ENCODE results near the gene HGD. TPM values are rescaled to one million over a fixed set of nuclear protein-coding genes. Genes with fewer than 3 reads are reported as not detected.

The HGD gene
- total RNA-seq, 2 experiments from 2014 or later: 2.0 to 2.9 TPM

DNA sequence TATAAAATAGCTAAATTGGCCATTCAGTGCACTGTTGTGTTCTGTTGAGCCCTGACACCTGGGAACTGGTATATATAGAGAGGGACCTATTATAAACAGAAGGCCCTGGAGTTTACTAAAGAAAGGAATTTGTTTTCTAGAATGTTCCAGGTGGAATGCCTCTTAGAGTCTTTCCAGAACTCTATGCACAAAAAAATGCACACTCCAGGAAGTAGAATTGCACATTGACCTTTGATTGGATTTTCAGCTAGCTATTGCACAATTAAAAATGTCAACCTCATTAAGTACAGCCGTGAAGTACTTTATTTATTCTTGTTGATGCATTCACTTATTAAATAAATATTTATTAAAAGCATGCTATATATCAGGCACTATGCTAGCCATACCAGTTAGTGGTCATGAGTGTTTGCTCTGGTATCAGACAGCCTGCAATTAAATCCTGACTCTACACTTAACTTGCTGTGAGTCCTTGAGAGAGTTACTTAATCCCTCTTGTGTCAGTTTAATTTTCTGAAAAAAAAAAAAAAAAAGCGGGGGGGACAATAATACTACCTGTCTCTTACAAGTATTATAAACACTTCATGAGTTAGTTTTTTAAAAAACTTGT, 45.1 kb downstream of the HGD start:
- TF ChIP-seq, protein P1, sequence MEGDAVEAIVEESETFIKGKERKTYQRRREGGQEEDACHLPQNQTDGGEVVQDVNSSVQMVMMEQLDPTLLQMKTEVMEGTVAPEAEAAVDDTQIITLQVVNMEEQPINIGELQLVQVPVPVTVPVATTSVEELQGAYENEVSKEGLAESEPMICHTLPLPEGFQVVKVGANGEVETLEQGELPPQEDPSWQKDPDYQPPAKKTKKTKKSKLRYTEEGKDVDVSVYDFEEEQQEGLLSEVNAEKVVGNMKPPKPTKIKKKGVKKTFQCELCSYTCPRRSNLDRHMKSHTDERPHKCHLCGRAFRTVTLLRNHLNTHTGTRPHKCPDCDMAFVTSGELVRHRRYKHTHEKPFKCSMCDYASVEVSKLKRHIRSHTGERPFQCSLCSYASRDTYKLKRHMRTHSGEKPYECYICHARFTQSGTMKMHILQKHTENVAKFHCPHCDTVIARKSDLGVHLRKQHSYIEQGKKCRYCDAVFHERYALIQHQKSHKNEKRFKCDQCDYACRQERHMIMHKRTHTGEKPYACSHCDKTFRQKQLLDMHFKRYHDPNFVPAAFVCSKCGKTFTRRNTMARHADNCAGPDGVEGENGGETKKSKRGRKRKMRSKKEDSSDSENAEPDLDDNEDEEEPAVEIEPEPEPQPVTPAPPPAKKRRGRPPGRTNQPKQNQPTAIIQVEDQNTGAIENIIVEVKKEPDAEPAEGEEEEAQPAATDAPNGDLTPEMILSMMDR (IDR thresholded peaks at IDR 0.05): no peak
- CTCF ChIA-PET: no interaction called here

DNA sequence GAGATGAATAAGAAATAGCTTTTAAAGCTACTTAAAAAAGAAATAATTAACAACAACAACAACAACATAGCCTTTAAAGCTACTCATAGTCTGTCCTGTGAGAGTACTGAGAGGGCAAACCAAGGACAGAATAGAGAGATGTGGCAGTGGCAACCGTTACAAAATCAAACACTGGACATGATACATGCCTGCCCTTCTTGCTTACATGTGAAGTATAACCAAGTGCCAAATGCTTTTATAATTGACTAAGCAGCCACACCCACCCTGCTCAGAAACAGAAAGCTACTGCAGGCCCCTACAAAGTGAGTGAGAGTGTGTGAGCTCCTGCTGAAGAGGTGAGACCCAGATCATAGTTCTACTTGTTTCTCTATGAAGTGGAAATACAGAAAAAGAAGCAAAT, 47.5 kb downstream of the HGD start:
- Histone ChIP-seq H3K4me3 (ENCODE audit: low read length) (no peak overlapping the region), H3K4me1 (ENCODE audit: insufficient read depth, low read length) (no peaks in the 10 kb centered on the region), H3K9me3 (ENCODE audit: control insufficient read depth in 1 of 2, insufficient read depth in 1 of 2, low read length in 2 of 2) (no peaks in the 10 kb centered on the region), H3K27me3 (ENCODE audit: control insufficient read depth in 1 of 2, insufficient read depth in 2 of 2, low read length in 2 of 2) (no peaks in the 10 kb centered on the region), H3K27ac (ENCODE audit: low read depth in 1 of 2, low read length in 2 of 2) (no peak overlapping the region), H3K36me3 (ENCODE audit: insufficient read depth, low read length) (no peaks in the 10 kb centered on the region)
- ChIA-PET POLR2A (interaction anchor here (1.2 kb wide), 1 partner anchor 108 kb away, joined by 5 read pairs; the partner anchor contains the start of genes GTF2E1 and RABL3), CTCF (no interaction called here)
- intact Hi-C loops (cut with DNase I, micrococcal nuclease): no loop called here
- no peak overlapping the region for H3K4me3 Mint-ChIP-seq
- H3K27me3 Mint-ChIP-seq: no peaks in the 10 kb centered on the region
- DNase-seq: no peak
- H3K4me1 Mint-ChIP-seq (ENCODE audit: low read depth): peaks cover 2% of the 10 kb centered on the region
- ATAC-seq (ENCODE audit: poor library complexity): no peak
- TF ChIP-seq, protein P1 (IDR thresholded peaks at IDR 0.05): no peak
- H3K9me3 Mint-ChIP-seq: peaks cover 7% of the 10 kb centered on the region
- H3K36me3 Mint-ChIP-seq (ENCODE audit: low read depth): no peaks in the 10 kb centered on the region
- H3K27ac Mint-ChIP-seq: no peak overlapping the region

More for the DNA sequence above, 45.1 kb downstream of the HGD start:
- Mint-ChIP-seq H3K27ac (no peak overlapping the region), H3K36me3 (ENCODE audit: low read depth) (no peaks in the 10 kb centered on the region), H3K9me3 (peaks cover 3% of the 10 kb centered on the region), H3K4me1 (ENCODE audit: low read depth) (peaks cover 16% of the 10 kb centered on the region), H3K4me3 (no peak overlapping the region), H3K27me3 (no peaks in the 10 kb centered on the region)
- POLR2A ChIA-PET: no interaction called here
- Histone ChIP-seq H3K36me3 (ENCODE audit: insufficient read depth, low read length) (no peaks in the 10 kb centered on the region), H3K27me3 (ENCODE audit: control insufficient read depth in 1 of 2, insufficient read depth in 2 of 2, low read length in 2 of 2) (no peaks in the 10 kb centered on the region), H3K4me1 (ENCODE audit: insufficient read depth, low read length) (peaks cover 2% of the 10 kb centered on the region), H3K27ac (ENCODE audit: low read depth in 1 of 2, low read length in 2 of 2) (no peak overlapping the region), H3K4me3 (ENCODE audit: low read length) (no peak overlapping the region), H3K9me3 (ENCODE audit: control insufficient read depth in 1 of 2, insufficient read depth in 1 of 2, low read length in 2 of 2) (no peaks in the 10 kb centered on the region)
- intact Hi-C loops (cut with DNase I, micrococcal nuclease): no loop called here
- DNase-seq (no peak), ATAC-seq (ENCODE audit: poor library complexity) (no peak)

DNA sequence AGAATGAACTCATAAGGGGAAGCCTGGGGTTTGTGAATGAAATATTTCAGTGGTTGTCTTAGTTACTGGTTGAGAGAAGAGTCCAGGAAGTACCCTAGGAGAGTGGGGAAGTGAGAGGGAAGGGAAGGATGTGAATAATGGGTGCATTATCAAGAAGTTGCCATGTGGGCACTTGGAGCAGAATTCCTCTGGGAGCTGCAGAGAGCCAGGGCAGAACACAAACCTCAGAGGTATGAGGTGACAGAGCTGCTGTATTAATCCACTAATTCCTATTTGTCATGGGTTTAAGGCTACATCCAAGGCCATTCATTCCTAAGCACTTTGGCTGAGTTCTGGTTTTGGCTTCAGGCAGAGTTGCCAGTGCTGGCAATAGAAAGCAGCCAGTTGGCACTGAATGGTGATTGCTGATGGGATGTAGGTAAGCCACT, 56.9 kb downstream of the HGD start:
- intact Hi-C loops (cut with DNase I, micrococcal nuclease): no loop called here
- Mint-ChIP-seq H3K9me3 (peaks cover 9% of the 10 kb centered on the region), H3K36me3 (ENCODE audit: low read depth) (peaks cover 7% of the 10 kb centered on the region), H3K4me3 (no peak overlapping the region), H3K4me1 (ENCODE audit: low read depth) (no peaks in the 10 kb centered on the region), H3K27me3 (no peaks in the 10 kb centered on the region), H3K27ac (no peak overlapping the region)
- POLR2A ChIA-PET: no interaction called here
- H3K27me3 ChIP-seq (ENCODE audit: control insufficient read depth in 1 of 2, insufficient read depth in 2 of 2, low read length in 2 of 2): peaks cover 0 to 3% of the 10 kb centered on the region in 2 experiments
- no peaks in the 10 kb centered on the region for H3K4me1 ChIP-seq (ENCODE audit: insufficient read depth, low read length)
- CTCF ChIA-PET: interaction anchor here (1.1 kb wide), 1 partner anchor 12 kb away, joined by 3 read pairs; no protein-coding TSS in a partner anchor
- H3K4me3 ChIP-seq (ENCODE audit: low read length): no peak overlapping the region
- H3K9me3 ChIP-seq (ENCODE audit: control insufficient read depth in 1 of 2, insufficient read depth in 1 of 2, low read length in 2 of 2): peaks cover 15 to 20% of the 10 kb centered on the region in 2 experiments
- no peak for DNase-seq
- ATAC-seq (ENCODE audit: poor library complexity): no peak
- TF ChIP-seq, protein P1 (IDR thresholded peaks at IDR 0.05): no peak
- H3K36me3 ChIP-seq (ENCODE audit: insufficient read depth, low read length): no peaks in the 10 kb centered on the region
- H3K27ac ChIP-seq (ENCODE audit: low read depth in 1 of 2, low read length in 2 of 2): no peak overlapping the region
